WI38 (cell line): ENCODE results near the gene ZBTB7C.

Experiments
- H3K4me3 ChIP-seq: 2 replicates; pipeline ENCODE4 v1.5.1; 2011; ENCODE audit warnings: low read depth, mild to moderate bottlenecking, control low read depth, low read length
- CTCF ChIP-seq: IDR thresholded peaks from 2 replicates; pipeline ENCODE4 v1.5.1; 2012; ENCODE audit warnings: low read depth, mild to moderate bottlenecking, control low read depth, low read length

Gene ZBTB7C

GRCh38 chr18:48352051-48352755 lies 57.0 kb downstream of the ZBTB7C start:
- H3K4me3 ChIP-seq = no peak overlapping the region
- TF ChIP-seq CTCF = no peak

GRCh38 chr18:48351216-48352050 lies 57.8 kb downstream of the ZBTB7C start:
- no peak for TF ChIP-seq CTCF
- H3K4me3 ChIP-seq = no peak overlapping the region

GRCh38 chr18:48348739-48349138 lies 60.4 kb downstream of the ZBTB7C start:
- TF ChIP-seq CTCF = no peak
- H3K4me3 ChIP-seq = no peak overlapping the region

- no peak overlapping the region for H3K4me3 ChIP-seq
- no peak for TF ChIP-seq CTCF
Observed at GRCh38 chr18:48347756-48348326, 61.3 kb downstream of the ZBTB7C start.

DNA sequence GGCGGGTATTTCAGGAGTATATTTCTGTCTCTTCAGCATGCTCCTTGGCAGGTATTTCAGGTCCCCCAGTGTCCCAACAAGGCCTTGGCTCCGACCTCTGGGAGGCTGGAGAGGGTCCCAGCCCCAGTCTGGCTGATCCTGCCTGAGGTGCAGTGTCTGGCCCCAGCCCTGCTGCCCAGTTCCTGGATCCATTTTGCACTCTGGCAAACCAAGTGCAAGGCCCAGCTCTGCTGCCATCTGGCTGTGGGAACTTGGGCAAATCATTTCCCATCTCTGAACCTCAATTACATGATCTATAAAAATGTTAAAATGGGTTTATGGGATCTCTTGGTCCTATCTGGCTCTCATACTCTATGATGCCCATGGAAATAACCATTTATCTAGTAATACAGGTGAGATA lies 63.6 kb downstream of the ZBTB7C start:
- TF ChIP-seq CTCF = no peak
- no peak overlapping the region for H3K4me3 ChIP-seq

DNA sequence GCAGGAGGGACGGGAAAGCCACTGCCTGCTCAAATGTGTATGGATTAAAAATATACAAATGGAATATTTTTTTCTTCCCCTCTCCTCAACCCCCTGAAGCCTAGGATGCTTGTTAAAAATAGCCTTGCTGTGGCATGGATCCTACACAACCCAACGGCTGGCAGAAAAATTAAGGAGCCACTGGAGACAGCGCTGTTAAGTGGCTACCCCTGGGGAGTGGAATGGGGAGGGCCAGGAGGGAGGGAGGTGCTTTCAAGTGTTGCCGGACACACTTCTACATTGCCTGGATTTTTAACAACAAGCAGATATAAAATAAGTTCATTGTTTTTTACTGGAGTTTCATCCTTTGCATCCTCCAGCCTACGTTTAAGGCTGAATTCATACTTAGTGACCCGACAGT lies 66.6 kb downstream of the ZBTB7C start:
- no peak for TF ChIP-seq CTCF
- no peak overlapping the region for H3K4me3 ChIP-seq

DNA sequence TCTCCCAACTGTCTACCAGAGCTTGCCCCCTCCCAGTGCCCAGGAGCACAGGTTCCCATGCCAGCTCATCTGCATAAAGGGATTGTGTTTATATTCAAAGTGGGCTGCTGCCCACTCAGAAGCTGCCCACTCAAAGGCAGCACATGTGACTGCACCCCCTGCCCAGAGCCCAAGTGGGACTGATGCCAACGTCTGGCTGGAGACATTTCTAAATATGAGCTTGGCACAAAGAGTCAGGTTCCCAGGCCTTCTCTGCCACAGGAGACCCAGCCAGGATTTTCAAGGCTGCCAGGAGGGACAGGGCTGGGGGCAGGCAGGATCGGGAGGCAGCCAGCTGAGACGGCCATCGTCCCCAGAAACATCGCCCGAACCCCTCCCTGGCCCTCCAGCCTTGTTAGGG lies 67.1 kb downstream of the ZBTB7C start:
- no peak for TF ChIP-seq CTCF
- H3K4me3 ChIP-seq = no peak overlapping the region
